Body of pancreas (tissue), 4 donors: Measurements from ENCODE around the gene KCNF1.

ENCODE experiments used
- CTCF ChIP-seq, 7 experiments: fragments of 450-650 bp in 4 of 7; fragments of 200-600 bp in 3 of 7; sonication (generic) in 3 of 7; IDR thresholded peaks; one replicate each; pipeline ENCODE4 v1.5.1; 2016 to 2019; ENCODE audit warnings: antibody characterized with exemption in 7 of 7
- POLR2A ChIP-seq, 3 donors: fragments of 450-650 bp; IDR thresholded peaks; one replicate each; pipeline ENCODE4 v1.6.1; 2016; ENCODE audit warnings: antibody characterized with exemption in 3 of 3, mild to moderate bottlenecking in 2 of 3

DNA sequence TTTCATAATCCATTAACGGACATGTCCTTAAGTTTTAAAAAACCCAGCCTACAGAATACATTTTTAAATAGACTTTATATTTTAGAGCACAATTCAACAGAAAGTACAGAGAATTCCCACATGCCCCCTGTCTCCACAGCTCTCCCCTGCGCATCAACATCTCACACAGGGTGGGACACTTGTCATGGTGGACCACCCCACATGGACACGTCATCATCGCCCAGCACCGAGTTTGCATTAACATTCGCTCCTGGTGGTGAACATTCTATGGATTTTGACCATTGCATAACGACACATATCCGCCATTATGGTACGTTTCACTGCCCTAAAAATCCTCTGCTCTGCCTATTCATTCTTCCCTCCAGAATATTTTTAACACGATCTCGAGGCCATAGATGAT lies 1.1 kb upstream of the KCNF1 start:
- no peak for TF ChIP-seq CTCF (IDR thresholded peaks at IDR 0.05)
- no peak for TF ChIP-seq POLR2A (IDR thresholded peaks at IDR 0.05)
